ENCODE measurements around the gene NFE2L2.
"Not testable (repeated sequence)": the region's sequence is repeated elsewhere in the genome, so short reads cannot be mapped to it uniquely, and the experiment has no call there.

The NFE2L2 gene

GRCh38 chr2:177264693-177265587, at the start of gene NFE2L2:
TSS of gene NFE2L2 (minus strand) at chr2:177264727. CDS start at chr2:177264576, 151 bp downstream.
- peak within 1 kb of the TSS; percentile 86 for H3K4me3 ChIP-seq (ENCODE audit: low read depth, low read length)
- DNase-seq (ENCODE audit: low read depth), result peak; percentile 82

DNA sequence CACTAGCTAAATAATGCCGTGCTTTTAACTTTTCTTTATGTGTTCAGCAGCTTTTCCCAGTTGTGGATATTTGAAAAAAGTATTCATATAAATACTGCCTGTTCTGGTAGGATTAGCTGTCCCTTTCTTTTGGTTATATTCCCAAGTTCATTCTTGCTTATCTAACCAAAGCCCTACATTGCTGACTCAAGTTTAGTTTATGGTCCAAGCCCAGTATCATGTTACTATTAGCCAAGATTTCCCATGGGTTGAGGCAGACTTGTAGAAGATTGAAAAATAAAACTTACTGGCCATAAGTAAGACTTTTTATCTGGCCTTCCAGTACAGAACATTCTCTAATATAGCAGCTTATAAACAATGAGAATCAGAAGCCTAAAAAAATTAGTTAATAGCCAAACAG, 49.7 kb upstream of the NFE2L2 start:
- DNase-seq (ENCODE audit: low read depth), result peak; percentile 88
- H3K4me3 ChIP-seq (ENCODE audit: low read depth, low read length), result no peak overlapping the region

GRCh38 chr2:177313162-177313781, 48.7 kb upstream of the NFE2L2 start:
- H3K4me3 ChIP-seq (ENCODE audit: low read depth, low read length), result no peak overlapping the region
- no peak for DNase-seq (ENCODE audit: low read depth)

GRCh38 chr2:177312562-177312961, 48.0 kb upstream of the NFE2L2 start:
- H3K4me3 ChIP-seq (ENCODE audit: low read depth, low read length), result no peak overlapping the region
- DNase-seq (ENCODE audit: low read depth), result no peak

DNA sequence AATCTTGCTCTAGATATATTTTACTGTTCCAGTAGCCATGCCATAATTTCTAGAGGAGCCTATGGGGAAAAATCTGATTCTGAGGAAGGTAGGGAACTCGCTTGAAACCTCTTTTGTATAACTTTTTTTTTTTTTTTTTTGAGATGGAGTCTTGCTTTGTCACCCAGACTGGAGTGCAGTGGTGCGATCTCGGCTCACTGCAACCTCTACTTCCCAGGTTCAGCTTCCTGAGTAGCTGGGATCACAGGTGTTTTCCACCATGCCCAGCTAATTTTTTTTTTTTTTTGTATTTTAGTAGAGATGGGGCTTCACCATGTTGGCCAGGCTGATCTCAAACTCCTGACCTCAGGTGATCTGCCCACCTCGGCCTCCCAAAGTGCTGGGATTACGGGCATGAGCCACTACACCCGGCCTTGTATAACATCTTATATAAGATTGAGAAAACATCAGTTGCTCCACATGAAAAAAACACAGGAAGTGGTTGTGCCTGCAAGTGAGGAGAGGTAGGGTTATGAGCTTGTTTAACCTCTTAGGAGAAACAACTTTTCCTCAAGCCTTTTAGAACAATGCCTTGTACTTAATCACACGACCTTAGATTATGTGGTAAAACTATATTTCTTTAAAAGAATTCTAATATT, 45.3 kb upstream of the NFE2L2 start:
- not testable (repeated sequence) for H3K4me3 ChIP-seq (ENCODE audit: low read depth, low read length); DNase-seq (ENCODE audit: low read depth)

DNA sequence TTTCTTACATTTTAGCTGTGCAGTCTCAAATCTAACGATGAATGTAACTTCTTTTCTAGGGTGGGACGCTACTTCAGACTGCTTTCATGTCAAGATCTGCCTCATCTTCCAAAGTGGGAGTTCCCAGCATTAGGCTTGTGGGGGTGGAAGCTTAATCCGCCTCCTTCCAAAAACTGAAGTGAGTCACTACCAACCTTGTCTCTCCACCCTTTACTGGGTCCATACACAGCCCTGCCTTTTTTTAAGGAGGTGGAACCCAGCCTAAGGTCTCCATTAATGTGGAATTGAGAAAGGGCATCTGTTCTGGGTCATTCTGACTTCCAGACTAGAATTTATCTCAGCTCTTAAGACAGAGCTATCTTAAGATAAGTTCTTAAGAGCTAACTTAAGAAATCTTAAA, 42.0 kb upstream of the NFE2L2 start:
- no peak for DNase-seq (ENCODE audit: low read depth)
- no peak overlapping the region for H3K4me3 ChIP-seq (ENCODE audit: low read depth, low read length)

DNA sequence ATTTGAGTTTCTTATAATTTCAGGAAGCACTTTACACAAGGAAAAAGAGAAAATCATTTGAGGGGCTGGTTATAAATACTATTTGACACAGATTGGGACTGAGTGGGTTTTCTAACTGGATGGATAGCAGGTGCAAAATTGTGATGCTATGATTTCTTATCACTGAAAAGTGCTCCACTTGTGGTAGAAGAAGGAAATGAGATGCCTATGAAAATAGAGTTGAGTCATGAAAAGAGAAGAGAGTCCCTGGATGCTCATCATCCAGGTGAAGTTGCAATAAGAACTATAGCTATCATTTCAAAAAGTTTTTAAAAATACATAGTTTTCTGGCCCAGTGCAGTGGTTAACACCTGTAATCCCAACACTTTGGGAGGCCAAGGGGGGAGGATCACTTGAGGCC, 39.4 kb upstream of the NFE2L2 start:
- no peak overlapping the region for H3K4me3 ChIP-seq (ENCODE audit: low read depth, low read length)
- DNase-seq (ENCODE audit: low read depth), result no peak

DNA sequence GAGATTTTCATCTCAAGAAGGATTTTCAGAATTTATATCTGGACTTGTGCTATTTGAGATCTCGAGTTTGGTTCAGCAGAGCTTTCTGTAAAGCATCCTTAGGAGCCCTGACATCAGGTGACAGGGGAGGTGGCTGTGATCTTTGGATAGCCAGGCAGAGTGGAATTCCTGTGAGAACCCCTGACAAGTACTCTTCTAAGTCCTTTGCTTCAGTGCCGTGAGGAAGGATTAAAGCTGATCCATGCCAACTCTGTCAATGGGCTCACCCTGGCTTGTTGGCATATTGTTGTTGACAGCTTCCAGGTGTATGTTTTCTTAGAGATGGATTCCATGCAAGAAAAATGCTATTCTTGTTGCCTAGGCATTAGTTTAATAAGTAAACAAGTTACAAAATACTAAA, 38.0 kb upstream of the NFE2L2 start:
- no peak for DNase-seq (ENCODE audit: low read depth)
- no peak overlapping the region for H3K4me3 ChIP-seq (ENCODE audit: low read depth, low read length)

DNA sequence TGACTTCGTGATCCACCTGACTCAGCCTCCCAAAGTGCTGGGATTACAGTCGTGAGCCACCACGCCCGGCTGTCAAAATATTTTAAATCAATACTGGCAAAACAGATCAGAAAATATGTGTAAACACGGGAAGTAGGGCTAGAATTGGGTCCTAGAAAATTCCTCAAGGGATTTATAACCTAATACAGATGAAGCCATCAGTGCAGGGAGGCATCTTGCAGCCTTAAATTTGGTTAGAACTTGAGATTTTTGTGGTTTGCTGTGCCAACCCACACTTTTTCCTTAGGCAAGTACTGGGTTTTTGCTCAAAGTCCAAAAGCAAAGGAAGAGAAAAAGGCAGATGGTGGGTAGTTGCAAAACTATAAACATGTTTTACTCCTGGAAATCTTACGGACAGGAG, 33.7 kb upstream of the NFE2L2 start:
- H3K4me3 ChIP-seq (ENCODE audit: low read depth, low read length), result no peak overlapping the region
- no peak for DNase-seq (ENCODE audit: low read depth)

DNA sequence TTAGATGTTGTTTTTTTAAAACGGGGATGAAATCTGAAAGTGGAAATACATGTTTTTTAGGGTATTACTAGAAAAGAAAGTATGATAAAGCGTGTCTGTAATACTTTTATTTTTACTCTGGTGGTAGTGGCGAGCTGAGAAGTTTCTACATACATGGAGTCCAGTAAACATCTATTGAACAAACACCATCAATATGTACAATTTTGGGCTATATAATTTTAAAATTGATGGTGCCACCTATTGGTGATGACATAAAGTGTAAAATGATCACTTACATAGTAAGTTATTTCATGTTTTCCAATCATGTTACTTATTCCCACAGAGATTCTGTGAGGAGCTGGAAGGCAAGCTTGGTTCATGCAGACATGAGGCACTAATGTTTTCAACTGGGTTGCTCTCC, 31.5 kb upstream of the NFE2L2 start:
- no peak for DNase-seq (ENCODE audit: low read depth)
- no peak overlapping the region for H3K4me3 ChIP-seq (ENCODE audit: low read depth, low read length)

DNA sequence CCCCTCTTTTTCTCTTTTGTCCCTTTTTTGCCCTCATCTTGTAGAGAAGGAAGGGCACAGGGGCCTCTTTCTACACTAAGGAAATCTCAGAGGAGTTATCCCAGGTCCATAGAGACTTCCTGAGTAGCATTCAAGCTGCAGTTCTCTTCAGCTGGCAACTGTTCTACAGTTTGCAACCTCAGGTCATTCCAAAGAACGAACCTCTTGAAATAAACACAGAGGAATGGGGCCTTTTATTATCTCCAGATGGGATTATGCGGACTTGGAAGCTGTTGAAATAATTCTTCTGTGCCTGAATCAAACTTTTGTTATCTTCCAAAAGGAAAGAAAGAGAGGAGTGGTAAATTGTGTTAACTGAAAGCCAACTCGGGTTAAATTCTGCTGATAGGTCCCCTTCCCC, 31.0 kb upstream of the NFE2L2 start:
- DNase-seq (ENCODE audit: low read depth), result peak; percentile 55

DNA sequence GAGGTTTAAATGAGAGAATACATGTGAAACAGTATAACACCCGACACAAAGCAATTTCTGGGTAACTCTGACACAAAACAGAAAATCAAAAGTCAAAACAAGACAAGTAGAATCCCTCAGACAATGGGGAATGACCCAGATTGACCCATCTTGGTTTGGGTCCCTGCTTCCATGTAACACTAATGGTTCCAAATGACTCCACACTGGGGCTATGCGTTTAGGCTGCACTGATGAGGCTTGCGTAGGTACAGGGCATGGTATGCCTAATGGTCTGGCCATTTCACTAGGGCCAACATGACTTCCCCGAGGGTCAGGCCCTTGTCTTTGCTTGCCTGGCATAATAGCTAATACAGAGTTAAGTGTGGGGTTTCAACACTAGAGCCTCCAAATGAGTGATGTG, 27.2 kb upstream of the NFE2L2 start:
- no peak for DNase-seq (ENCODE audit: low read depth)
- H3K4me3 ChIP-seq (ENCODE audit: low read depth, low read length), result no peak overlapping the region

More for the DNA sequence above, 31.0 kb upstream of the NFE2L2 start:
- H3K4me3 ChIP-seq (ENCODE audit: low read depth, low read length), result no peak overlapping the region

DNA sequence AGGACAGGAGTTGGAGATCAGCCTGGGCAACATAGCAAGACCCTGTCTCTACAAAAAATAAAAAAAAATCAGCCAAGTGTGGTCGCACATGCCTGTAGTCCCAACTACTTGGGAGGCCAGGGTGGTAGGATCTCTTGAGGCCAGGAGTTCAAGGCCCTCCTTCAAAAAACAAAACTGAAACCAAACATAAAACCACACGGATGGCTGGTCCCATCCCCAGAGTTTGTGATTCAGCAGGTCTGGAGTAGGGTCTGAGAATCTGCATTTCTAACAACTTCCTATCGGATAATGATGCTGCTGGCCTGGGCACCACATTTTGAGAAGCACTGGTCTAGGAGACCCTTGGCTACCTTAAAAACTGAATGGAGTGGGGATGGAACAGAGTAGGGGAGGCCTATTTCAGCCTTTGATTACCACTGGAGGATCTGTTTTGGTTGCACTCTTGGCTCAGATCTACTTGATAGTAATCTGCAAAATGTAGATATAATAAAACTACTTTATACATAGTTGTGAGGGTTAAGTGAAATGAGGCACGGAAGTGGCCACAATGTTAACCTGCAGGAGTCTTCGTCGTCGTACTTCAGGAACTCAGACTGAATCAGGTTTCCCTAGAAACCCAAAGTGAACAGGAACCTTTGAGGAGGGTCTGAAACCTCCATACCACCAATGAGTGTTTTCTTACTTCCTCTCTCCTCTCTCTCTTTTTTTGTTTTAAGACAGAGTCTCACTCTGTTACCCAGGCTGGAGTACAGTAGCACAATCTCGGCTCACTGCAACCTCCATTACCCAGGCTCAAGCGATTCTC, 25.5 kb upstream of the NFE2L2 start:
- no peak for DNase-seq (ENCODE audit: low read depth)
- H3K4me3 ChIP-seq (ENCODE audit: low read depth, low read length), result no peak overlapping the region

GRCh38 chr2:177287814-177288213, 23.3 kb upstream of the NFE2L2 start:
- H3K4me3 ChIP-seq (ENCODE audit: low read depth, low read length), result no peak overlapping the region
- no peak for DNase-seq (ENCODE audit: low read depth)

DNA sequence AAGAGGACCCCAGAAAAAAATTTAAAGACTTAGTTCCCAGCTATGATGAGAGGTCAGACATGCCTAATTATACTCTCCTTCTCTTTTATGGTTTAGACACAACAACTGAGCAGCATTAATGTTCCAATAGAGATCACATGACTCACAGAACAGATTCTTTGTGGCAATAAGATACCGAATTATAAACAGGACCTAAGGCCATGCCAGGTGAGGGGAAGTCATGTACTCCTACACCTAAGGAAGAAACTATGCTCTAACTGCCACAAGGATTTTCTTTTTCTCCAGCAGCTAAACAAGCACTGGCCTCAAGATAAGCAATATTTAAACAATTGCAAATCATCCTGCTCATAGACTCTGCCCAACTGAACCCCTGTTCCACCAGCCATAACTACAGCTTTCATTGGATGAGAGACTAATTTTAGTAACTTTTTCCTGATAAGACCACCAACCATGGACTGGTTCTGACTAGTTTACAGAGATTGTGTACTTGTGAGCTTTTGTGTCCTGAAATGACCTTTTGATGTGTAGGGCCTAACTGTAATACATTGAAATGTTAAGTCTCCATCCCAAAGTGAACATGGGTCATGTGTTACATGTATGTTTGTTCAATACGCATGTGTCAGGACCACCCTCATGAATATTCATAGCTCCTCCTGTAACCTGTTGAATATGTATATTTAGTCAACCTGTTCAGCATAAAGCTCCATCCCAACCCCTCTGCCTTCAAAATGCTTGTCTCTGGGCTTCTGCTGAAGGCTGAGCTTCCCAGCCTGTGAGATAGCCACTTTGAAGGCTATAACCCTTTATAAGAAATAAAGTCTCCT, 21.6 kb upstream of the NFE2L2 start:
- no peak overlapping the region for H3K4me3 ChIP-seq (ENCODE audit: low read depth, low read length)
- DNase-seq (ENCODE audit: low read depth), result no peak

DNA sequence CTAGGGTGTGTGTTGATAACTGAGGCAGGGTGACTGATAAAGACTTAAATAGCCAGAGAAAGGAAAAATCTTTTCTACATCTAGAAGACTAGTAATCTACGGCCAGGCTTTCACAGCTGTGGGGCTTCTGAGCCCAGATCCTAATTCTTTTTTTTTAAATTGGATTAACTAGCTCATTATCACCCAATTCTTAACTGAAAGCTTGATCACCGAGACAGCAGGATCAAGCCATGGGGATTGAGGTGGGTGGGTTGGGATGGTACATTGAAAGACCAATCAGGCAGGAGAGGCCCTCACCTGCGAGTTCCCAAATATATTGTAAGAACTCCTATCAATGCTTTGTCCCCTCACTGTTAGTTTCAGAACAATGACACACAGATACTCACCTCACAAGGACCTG, 20.0 kb upstream of the NFE2L2 start:
- DNase-seq (ENCODE audit: low read depth), result no peak
- H3K4me3 ChIP-seq (ENCODE audit: low read depth, low read length), result no peak overlapping the region

- no peak for DNase-seq (ENCODE audit: low read depth)
- no peak overlapping the region for H3K4me3 ChIP-seq (ENCODE audit: low read depth, low read length)
Observed at GRCh38 chr2:177283906-177284305, 19.4 kb upstream of the NFE2L2 start.

DNA sequence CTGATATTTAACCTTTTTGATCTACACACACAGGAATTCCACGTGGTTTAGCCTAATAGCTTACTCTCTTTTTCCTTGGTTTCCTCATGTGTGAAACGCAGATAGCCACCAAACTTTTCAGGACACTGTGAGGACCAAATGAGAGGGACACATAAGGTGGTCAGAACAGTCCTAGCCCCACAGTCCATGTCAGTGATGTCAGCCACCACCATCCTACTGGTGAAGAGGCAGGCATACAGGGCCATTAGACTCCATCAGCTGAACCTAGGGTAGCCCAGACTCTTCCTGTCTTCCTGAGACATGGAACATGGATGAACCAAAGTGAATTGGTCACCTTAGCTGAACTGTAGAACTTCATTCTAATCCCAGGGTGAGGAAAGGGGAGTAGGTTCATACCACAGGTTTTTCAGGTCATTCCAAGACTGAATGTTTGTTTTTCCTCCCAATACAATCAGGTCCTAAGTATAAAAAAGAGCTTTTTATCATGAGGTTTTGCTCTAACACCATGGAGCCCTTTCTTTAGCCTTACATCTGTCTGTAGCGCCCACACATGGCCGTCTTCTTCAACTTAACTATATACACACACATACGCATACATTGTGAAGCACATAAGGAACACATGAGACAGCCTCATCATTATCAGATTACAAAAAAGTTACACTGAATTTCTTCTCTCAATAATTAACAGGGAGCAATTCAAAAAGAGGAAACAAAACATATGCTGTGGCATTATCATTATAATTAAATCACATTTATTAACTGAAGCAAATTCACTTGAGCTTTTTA, 18.5 kb upstream of the NFE2L2 start:
- no peak for DNase-seq (ENCODE audit: low read depth)
- H3K4me3 ChIP-seq (ENCODE audit: low read depth, low read length), result no peak overlapping the region

All from skeletal muscle cell (primary cell).